OCI-LY7 (cell line): ENCODE results near the gene GSC2. TPM values are rescaled to one million over a fixed set of nuclear protein-coding genes. Genes with fewer than 3 reads are reported as not detected.

Source experiments
- BruUV-seq: library from RNA; stranded (reverse); fragments of 400-500 nt; replicated peaks from 2 replicates; lab custom pipeline; 2021; lab: Mats Ljungman, UMichigan
- CTCF ChIA-PET: fragments of 300-600 bp; sonication (Branson Sonifier 250); formaldehyde crosslinking; loops from one replicate; lab custom pipeline; 2022; ENCODE audit warnings: antibody characterized with exemption; ENCODE audit not compliant: unreplicated experiment; lab: Charles Lee
- POLR2A ChIA-PET: fragments of 300-600 bp; sonication (Branson Sonifier 250); formaldehyde crosslinking; loops from one replicate; lab custom pipeline; 2022; ENCODE audit warnings: antibody characterized with exemption; lab: Charles Lee
- DNase-seq: peaks from one replicate; pipeline ENCODE4 v3.0.0-alpha.2; 2015; ENCODE audit warnings: low spot score
- H2AFZ ChIP-seq: fragments of 200-600 bp; sonication (generic), shearing (Covaris generic); 2 replicates; pipeline ENCODE4 v1.6.1; 2014; ENCODE audit warnings: mild to moderate bottlenecking, antibody characterized with exemption, low read length, moderate library complexity
- H3K27ac ChIP-seq: fragments of 200-600 bp; sonication (generic); 2 replicates; pipeline ENCODE4 v1.5.1; 2014; ENCODE audit warnings: mixed run types, low read depth, mild to moderate bottlenecking, moderate library complexity, low read length, inconsistent platforms; ENCODE audit not compliant: poor library complexity, severe bottlenecking
- H3K36me3 ChIP-seq: fragments of 200-600 bp; sonication (generic); 2 replicates; pipeline ENCODE4 v1.6.1; 2014; ENCODE audit warnings: mild to moderate bottlenecking, antibody characterized with exemption, low read length, moderate library complexity, mixed read lengths; ENCODE audit not compliant: insufficient read depth
- H3K4me1 ChIP-seq: fragments of 200-600 bp; sonication (generic); 2 replicates; pipeline ENCODE4 v1.5.1; 2014; ENCODE audit warnings: mild to moderate bottlenecking, low read length; ENCODE audit not compliant: insufficient read depth, poor library complexity, severe bottlenecking
- H3K4me2 ChIP-seq: fragments of 200-600 bp; sonication (generic); 2 replicates; pipeline ENCODE4 v1.6.1; 2014; ENCODE audit warnings: mild to moderate bottlenecking, low read length
- H3K4me3 ChIP-seq: fragments of 200-600 bp; sonication (generic); 2 replicates; pipeline ENCODE4 v1.5.1; 2014; ENCODE audit warnings: mild to moderate bottlenecking, low read depth, low read length; ENCODE audit not compliant: poor library complexity, severe bottlenecking
- H3K79me2 ChIP-seq: fragments of 200-600 bp; sonication (generic); 2 replicates; pipeline ENCODE4 v1.6.1; 2016; ENCODE audit warnings: low read depth, mild to moderate bottlenecking, low read length, moderate library complexity, mixed read lengths; ENCODE audit not compliant: insufficient read depth
- H3K9me2 ChIP-seq: fragments of 200-600 bp; sonication (generic); 2 replicates; pipeline ENCODE4 v1.6.1; 2016; ENCODE audit warnings: mild to moderate bottlenecking, low read length, mixed read lengths; ENCODE audit not compliant: insufficient read depth
- H3K9me3 ChIP-seq: fragments of 200-600 bp; sonication (generic); 2 replicates; pipeline ENCODE4 v1.6.1; 2014; ENCODE audit warnings: mild to moderate bottlenecking, mixed run types, low read length, mixed read lengths
- H4K20me1 ChIP-seq: fragments of 200-600 bp; sonication (generic); 2 replicates; pipeline ENCODE4 v1.6.1; 2014; ENCODE audit warnings: mild to moderate bottlenecking, antibody characterized with exemption, low read length, moderate library complexity, mixed read lengths; ENCODE audit not compliant: insufficient read depth
- CTCF ChIP-seq: fragments of 200-600 bp; sonication (generic); conservative IDR thresholded peaks from 2 replicates; pipeline ENCODE4 v1.5.1; 2014; ENCODE audit warnings: mild to moderate bottlenecking, antibody characterized with exemption, low read length, moderate library complexity, mixed read lengths
- EZH2phosphoT487 ChIP-seq: fragments of 200-600 bp; sonication (generic); IDR thresholded peaks from 2 replicates; pipeline ENCODE4 v1.6.1; 2018; ENCODE audit warnings: low read depth, borderline replicate concordance, mild to moderate bottlenecking, mixed run types, antibody characterized with exemption, low read length, moderate library complexity, mixed read lengths
- intact Hi-C: fragments of 100-400 bp; cut with micrococcal nuclease; formaldehyde crosslinking; loops from one replicate; pipeline ENCODE4 v1.10.0; 2022; ENCODE audit not compliant: unreplicated experiment
- total RNA-seq, 2 experiments: library from RNA; depleted of rRNA in 1 of 2; stranded (reverse); fragments of >200 nt in 1 of 2; shearing (Covaris generic) in 1 of 2; gene quantifications; 2 replicates each; pipeline ENCODE4 v1.2.3, GENCODE V29; 2014 to 2022

GSC2 gene
- total RNA-seq, 2 experiments from 2014 or later = not detected

GRCh38 chr22:19106886-19107729 lies 43.0 kb downstream of the GSC2 start:
- H4K20me1 ChIP-seq = peaks cover 29% of the 10 kb centered on the region
- H3K4me2 ChIP-seq = no peak overlapping the region
- peaks cover 78% of the 10 kb centered on the region for H3K79me2 ChIP-seq
- no peak overlapping the region for H2AFZ ChIP-seq
- DNase-seq = no peak
- H3K9me3 ChIP-seq = no peaks in the 10 kb centered on the region
- H3K36me3 ChIP-seq = peaks cover 17% of the 10 kb centered on the region
- ChIA-PET CTCF (interaction anchor here (0.7 kb wide), 1 partner anchor 30 kb away, joined by 3 read pairs; no protein-coding TSS in a partner anchor), POLR2A (no interaction called here)
- peaks cover 28% of the 10 kb centered on the region for H3K4me1 ChIP-seq
- TF ChIP-seq EZH2phosphoT487 = no peak
- TF ChIP-seq CTCF = no peak
- intact Hi-C loops = no loop called here
- BruUV-seq = no TSS peak
- H3K27ac ChIP-seq = no peak overlapping the region
- no peak overlapping the region for H3K4me3 ChIP-seq
- no peaks in the 10 kb centered on the region for H3K9me2 ChIP-seq

- intact Hi-C loops = no loop called here
- Histone ChIP-seq H3K36me3 (peaks cover 26% of the 10 kb centered on the region), H4K20me1 (peaks cover 29% of the 10 kb centered on the region), H2AFZ (no peak overlapping the region), H3K4me1 (peaks cover 23% of the 10 kb centered on the region), H3K27ac (no peak overlapping the region), H3K79me2 (peaks cover 71% of the 10 kb centered on the region), H3K4me2 (no peak overlapping the region), H3K9me3 (no peaks in the 10 kb centered on the region), H3K4me3 (no peak overlapping the region), H3K9me2 (no peaks in the 10 kb centered on the region)
- peak; percentile 55 for DNase-seq
- POLR2A ChIA-PET = no interaction called here
- no TSS peak for BruUV-seq
- TF ChIP-seq EZH2phosphoT487 (no peak), CTCF (peak; percentile 71)
- CTCF ChIA-PET = no interaction called here
Observed at GRCh38 chr22:19105867-19106802, 44.0 kb downstream of the GSC2 start.
